GM19351 (cell line): ENCODE measurements around the gene MASP1.

Experiments used
- ATAC-seq: cut with Tn5 transposase; IDR thresholded peaks from one replicate; pipeline ENCODE4 v1.9.1; 2021; ENCODE audit warnings: mild to moderate bottlenecking, moderate library complexity; ENCODE audit not compliant: unreplicated experiment

Gene MASP1

DNA sequence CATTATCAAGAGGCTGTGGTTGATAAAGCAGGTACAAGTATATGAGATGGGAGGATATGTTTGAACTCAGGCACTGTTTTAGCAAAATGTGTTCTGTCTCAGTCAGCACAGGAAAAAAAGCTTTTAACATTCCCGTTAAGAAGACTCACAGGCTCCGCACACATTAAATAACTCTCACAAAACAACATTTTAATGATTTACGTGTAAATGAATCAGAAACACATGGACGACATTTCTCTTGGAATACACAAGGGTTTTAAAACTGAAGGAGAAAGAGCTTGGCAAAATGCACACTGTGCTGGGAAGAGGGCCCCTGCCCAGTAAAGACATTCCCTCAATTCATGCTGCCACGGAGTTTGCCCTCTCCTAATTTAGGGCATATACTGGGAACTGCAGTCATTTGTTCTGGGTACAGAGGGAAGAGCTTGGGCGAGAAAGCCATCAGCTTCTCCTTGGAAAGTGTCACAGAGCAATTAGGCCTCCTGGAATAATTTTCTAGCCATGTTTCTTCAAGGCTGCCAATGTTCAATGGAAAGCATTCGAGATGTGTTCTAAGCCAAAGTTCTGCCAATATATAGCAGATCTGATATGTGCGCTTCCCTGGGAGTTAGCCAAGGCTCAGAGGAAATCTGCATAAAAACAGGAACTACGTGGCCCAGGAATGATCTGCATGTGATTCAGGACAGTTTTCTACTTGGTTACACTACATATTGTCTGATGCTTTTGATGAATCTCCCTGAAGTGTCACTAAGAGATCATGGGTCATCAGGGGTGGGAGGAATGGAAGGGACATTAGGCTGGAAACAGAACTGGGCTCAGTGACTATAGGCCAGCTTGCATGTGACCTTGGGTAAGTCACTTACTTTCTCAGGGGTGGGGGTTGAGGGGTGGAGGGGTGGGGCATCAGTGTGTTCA lies 2.2 kb upstream of the MASP1 start:
- no peak for ATAC-seq

DNA sequence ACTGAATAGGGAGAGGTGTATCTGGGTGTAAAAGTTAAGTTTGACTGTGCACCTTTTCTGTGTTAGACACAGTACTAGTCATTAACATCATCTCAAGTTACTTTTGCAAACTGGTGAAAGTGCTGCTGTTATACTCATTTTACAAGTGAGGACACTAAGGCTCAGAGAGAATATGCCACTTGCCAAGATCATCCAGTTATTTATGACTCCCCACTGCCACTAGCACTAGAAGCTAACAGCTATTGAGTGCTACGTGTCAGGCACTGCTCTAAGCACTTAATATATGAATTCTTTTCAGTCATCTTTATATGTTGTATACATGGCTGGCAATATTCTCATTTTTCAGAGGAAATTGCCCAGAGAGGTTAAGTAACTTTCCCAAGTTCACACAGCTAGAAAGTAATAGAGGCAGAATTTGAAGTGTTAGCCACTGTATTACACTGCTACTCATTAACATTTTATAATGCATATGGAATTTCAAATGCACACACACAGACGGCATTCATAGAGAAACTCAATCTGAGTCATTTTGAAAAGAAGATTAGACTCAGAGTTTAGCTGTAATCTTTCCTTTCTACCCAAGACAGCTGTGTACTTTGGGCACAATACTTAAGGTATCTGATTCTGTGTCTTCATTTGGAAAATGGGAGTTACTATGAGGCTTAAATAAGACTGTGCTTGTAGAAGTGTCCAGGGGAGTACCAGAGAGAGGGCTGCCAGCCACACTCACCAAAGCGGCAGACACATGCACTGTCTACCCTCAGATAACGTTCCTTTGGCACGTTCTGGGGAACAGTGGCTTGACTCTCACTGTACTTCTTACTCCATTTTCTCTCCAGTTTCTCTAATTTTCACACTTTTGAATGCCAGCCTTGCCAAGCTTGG lies 1.3 kb upstream of the MASP1 start:
- ATAC-seq: no peak

GRCh38 chr3:187292181-187292580 lies 644 bp upstream of the MASP1 start:
- no peak for ATAC-seq

- ATAC-seq: no peak
Observed at GRCh38 chr3:187291001-187291511, 481 bp downstream of the MASP1 start.

DNA sequence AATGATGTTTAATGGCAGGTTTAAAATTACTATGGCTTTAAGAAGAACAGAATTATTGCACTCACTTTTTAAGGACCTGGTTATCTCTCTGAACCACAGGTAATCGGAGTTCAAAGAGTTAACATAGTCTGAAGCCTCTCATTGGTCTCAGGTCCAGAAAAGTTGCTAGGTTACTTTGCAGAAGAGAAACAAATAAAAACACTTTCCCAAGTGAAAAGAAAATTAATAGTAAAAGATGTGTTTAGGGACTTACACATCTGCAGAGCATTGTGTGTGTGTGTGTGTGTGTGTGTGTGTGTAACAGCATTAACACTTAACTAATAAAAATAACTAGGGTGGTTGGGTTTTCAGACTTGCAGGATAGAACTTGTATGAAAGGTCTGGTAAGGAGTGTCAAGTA lies 1.0 kb downstream of the MASP1 start:
- ATAC-seq: no peak

- no peak for ATAC-seq
Observed at GRCh38 chr3:187288855-187289605, 2.5 kb downstream of the MASP1 start.

DNA sequence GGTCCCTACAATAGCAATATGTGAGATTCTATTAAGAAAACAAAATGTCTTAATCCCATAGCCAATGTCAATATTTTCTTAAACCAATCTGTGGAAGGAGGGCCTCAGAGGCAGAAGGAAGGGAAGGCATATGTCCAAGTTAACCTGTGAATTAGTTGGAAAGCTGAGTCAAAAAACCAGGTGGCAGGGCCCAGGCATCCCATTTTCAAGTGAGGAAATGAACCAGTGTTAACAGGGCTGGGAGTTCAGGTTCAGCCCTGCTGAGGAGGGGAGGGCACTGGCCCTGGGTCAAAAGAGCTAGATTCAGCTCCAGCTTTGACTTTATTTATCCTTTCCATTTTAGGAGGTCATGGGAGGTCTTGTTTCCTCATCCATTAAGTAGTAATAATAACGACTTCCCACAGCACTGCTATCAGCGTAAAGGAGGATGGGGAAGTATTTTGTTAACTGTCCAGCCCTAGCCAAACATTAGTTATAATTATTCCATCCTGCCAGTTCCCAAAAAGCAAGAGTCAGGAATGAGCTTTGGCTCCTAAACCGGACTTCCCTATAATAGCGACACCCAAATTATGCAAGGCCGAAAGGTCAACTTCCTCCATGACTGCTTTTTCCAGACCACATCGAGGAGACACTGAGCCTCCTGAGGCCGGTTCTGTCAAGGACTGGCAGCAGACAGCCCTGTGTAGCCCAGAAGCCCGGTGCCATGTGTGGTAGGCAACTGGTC lies 3.2 kb downstream of the MASP1 start:
- ATAC-seq: no peak

DNA sequence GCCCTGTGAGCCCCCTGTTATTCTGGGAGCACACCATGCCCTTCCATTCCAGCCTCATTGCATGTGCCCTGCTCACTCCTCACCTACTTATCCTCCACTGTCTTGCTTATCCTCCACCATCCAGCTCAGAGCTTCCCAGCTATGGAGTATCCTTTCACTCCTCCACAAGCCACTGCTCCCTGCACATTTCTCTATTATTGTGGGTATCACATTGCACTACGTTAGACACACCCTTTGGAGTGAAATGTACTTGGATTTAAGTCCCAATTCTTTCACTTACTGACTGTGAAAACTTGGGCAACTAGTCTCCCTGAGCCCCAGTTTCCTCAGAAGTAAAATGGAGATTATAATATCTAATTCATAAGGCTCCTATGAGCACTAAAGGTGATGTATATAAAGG lies 4.3 kb downstream of the MASP1 start:
- no peak for ATAC-seq

GRCh38 chr3:187286467-187287059 lies 5.0 kb downstream of the MASP1 start:
- no peak for ATAC-seq

- no peak for ATAC-seq
Observed at GRCh38 chr3:187281191-187281714, 10.3 kb downstream of the MASP1 start.

DNA sequence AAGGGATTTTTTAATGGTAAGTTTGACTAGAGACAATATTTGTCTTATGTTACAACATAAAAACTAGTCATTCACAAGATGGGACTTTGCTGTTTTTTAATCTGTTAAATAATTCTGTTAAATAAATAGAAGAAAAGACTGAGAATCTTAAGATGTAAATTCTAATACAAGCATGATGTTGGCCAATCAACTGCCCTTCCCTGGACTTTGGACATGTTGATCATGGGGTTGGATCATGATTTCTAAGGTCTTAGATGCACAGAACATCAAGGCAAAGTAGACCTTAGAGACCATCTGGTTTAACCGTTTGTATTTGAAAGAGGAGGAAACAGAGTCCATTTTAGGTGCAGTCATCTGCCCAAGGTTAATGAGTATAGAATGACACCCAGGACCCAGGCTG lies 10.9 kb downstream of the MASP1 start:
- ATAC-seq: no peak

DNA sequence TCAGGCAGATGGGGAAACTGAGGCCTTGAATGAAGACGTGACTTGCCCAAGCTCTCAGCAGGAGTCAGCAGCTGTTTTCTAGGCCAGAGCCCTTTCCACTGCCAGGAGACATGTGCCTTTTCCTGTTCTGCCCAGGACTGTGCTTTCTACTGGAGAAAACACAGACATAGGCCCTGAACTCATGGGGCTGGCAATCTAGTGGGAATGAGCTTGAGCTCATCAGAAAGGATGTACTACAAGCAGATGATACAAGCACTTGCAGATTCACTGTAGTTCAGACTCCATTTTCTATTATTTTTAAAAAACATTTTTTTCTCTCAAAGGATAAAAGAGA lies 14.4 kb downstream of the MASP1 start:
- no peak for ATAC-seq

DNA sequence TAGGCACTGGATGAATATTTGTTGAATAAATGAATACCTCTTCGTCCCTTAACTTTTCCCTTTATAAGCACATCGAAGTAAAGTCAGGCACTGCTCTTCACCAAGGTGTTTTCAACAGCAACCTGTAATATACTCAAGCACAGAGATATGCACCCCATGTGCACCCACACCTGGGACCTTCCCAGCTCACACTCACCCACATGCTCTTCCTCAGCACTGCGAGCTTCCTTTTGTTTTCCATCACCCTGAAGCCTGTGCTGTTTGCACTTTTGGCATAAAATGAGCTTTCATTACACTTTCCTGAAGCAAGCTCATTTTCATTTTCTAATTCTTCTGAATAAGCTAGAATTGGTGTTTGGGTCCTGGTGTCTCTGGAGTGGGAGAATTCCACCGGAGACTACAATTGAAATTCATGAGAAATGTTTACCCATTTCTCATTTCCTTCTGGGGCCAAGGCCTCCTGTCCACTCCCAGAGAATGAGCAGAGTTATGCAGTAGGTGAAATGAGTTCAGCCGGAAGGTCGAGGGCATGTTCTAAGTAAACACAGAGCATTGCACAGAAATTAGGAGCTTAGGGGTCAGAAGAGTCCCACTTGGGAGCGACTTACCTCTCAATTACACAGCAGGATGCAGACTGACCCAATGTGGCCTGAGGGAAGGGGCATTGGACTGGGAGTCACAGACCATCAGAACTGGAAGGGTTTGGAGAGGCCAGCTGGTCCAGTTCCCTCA lies 15.0 kb downstream of the MASP1 start:
- no peak for ATAC-seq

DNA sequence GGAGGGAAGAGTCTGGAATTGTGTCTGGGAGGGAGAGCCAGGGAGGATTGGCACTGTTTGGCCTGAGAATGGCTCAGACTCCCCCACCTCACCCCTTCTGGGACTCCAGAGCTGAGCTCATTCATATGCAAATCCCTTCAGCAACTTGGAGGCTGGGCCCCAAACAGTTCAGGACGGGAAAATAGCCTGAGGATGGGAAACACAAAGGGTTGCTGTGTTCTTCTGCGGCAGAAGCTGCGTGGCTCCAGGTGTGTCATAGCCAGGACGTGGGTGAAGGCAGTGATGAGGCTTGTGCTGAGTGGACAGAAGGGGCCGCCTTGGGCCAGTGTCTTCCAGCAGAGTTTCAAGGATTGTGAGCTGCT lies 16.6 kb downstream of the MASP1 start:
- no peak for ATAC-seq

DNA sequence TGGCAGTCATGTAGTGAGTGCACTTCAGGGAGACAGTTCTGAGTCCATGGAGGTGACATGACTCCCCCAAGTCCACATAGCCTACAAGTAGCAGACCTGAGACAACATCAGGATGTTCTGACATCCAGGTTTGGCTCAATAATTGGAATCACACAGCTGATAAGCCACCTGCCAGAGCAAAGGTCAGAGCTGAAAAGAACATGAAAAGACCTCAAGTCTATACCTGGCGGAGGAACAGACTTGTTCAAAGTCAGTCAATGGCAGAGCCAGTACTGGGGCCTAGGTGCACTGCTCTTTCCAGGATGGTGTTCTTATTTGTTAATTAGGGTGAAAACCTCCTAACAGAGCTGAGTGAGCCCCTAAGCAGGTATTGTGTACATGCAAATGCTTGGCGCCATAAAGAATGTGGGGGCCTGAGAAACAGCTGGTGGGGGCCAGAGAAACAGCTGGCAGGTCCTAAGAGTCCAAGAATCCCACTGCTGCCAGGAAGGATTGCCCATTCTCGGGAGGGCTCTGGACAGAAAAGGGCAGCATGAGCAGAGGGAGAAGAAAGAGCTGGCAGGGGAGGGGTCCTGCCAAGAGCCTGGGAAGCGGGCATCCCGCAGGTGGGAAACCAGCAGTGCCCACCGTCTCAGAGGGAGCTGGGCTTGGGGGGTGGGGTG lies 17.1 kb downstream of the MASP1 start:
- ATAC-seq: no peak

DNA sequence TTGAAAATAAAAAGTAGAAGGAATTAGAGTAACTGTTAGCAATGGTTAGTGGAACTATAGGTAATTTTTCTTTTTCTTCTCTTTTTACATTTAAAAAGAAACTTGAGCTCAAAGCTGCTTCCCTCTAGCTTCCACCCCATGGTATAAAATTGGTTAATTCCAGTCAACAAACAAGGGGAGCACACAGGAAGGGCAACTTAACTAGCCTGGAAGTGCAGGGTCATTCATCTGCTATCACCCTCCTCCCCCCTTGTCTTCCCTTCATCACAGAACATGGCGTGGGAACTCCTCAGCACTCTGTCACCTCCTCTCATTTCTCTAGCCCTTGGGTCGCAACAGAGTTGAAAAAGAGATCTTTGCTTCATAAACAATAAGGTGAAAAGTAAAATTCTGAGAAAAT lies 20.0 kb downstream of the MASP1 start:
- no peak for ATAC-seq

- ATAC-seq: no peak
Observed at GRCh38 chr3:187269486-187269885, 22.1 kb downstream of the MASP1 start.

DNA sequence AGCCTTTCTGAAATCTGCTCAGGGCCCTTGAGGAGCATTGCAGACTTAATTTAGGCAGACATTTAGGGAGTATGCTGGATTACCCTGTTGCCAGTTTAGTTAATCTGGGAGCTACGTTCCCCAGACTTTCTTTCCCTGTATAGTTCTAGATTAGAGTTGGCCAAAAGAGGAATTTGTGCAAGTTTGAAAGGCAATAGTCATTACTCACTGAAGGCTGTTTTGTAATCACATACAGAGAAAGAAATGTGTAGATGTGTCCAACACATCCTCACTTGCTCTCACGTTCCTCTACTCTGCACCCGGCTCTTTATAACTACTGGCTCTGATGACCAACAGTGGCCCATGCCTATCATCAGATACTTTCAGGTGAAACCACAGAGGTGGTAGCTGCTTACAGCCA lies 24.2 kb downstream of the MASP1 start:
- ATAC-seq: no peak

- ATAC-seq: no peak
Observed at GRCh38 chr3:187266691-187267090, 24.8 kb downstream of the MASP1 start.
